Esophagus (tissue), 2 donors: Measurements from ENCODE around the gene PCNT. TPM values are rescaled to one million over a fixed set of nuclear protein-coding genes. Genes with fewer than 3 reads are reported as not detected.
"Not testable (repeated sequence)": the region's sequence is repeated elsewhere in the genome, so short reads cannot be mapped to it uniquely, and the experiment has no call there.

Experiments
- H3K27ac ChIP-seq, 2 donors: one replicate each; pipeline ENCODE4 v1.5.1; 2013; ENCODE audit warnings: low read depth in 2 of 2, mild to moderate bottlenecking in 2 of 2, inconsistent platforms in 1 of 2, low read length in 1 of 2, moderate library complexity in 1 of 2
- H3K27me3 ChIP-seq, 2 donors: one replicate each; pipeline ENCODE4 v1.6.1; 2013; ENCODE audit warnings: low read length in 2 of 2, control low read depth in 1 of 2, mild to moderate bottlenecking in 1 of 2; ENCODE audit not compliant: insufficient read depth in 2 of 2, control insufficient read depth in 1 of 2
- H3K36me3 ChIP-seq, 2 donors: one replicate each; pipeline ENCODE4 v1.6.1; 2013; ENCODE audit warnings: low read length in 1 of 2; ENCODE audit not compliant: control insufficient read depth in 2 of 2, insufficient read depth in 2 of 2
- H3K4me1 ChIP-seq, 2 donors: one replicate each; pipeline ENCODE4 v1.6.1; 2013; ENCODE audit warnings: low read length in 1 of 2; ENCODE audit not compliant: control insufficient read depth in 2 of 2, insufficient read depth in 2 of 2
- H3K4me3 ChIP-seq, 2 donors: one replicate each; pipeline ENCODE4 v1.5.1; 2013; ENCODE audit warnings: low read length in 2 of 2, mild to moderate bottlenecking in 2 of 2, low read depth in 1 of 2, moderate library complexity in 1 of 2
- H3K9me3 ChIP-seq, 2 donors: one replicate each; pipeline ENCODE4 v1.6.1; 2013; ENCODE audit warnings: mild to moderate bottlenecking in 2 of 2, low read depth in 1 of 2, low read length in 1 of 2, moderate library complexity in 1 of 2; ENCODE audit not compliant: control insufficient read depth in 2 of 2, insufficient read depth in 1 of 2
- WGBS, 2 donors: extraction: QIAGEN DNeasy Blood & Tissue Kit; methylation state at CpG; one replicate each; pipeline ENCODE4 v1.1.7; 2013; 5-methylcytosine and 5-hydroxymethylcytosine counted together
- polyA plus RNA-seq, 2 donors: library from polyadenylated mRNA; stranded (reverse); fragments of 200-250 nt; gene quantifications; one replicate each; pipeline ENCODE4 v1.2.3, GENCODE V29; 2013
- donor health status: healthy with polysubstance abuse.
- donor health status: Bipolar disorder and iron deficiency.

Gene PCNT
- polyA plus RNA-seq, 2 donors: 14.1 to 14.9 TPM

DNA sequence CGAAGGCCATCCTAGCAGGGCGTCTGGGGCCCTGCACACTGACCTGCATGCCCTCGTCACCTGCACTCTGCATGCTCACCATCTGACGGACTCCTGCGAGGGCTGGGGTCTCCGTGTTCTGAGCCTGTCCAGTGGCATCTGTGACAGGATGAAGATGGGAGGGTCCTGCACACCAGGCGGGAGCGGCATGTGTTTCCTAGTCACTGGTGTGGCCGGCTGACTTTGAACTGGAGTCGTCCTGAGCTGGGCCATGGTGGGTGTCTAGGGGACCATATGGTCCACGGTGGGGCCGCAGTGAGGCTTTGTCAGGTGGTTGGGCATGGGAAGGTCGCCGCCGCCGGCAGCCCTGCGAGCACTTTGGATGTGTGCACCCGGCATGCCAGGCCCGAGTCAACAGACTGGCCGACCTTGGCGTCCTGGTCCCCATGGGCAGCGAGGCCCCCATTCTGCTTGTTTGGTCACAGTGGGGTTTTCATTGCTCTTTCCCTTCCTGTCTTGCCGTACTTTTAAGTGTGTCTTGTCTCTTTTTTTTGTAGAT is 118.1 kb downstream of the PCNT start:
- no peak overlapping the region for H3K27ac ChIP-seq
- 96 to 97% methylated on average over 23 of the region's 23 CpGs for WGBS, 2 donors
- no peaks in the 10 kb centered on the region for H3K9me3 ChIP-seq
- no peaks in the 10 kb centered on the region for H3K27me3 ChIP-seq
- H3K36me3 ChIP-seq: peaks cover 12 to 49% of the 10 kb centered on the region in 2 donors
- H3K4me3 ChIP-seq: no peak overlapping the region
- no peaks in the 10 kb centered on the region for H3K4me1 ChIP-seq

- Histone ChIP-seq H3K4me3 (no peak overlapping the region), H3K36me3 (peaks cover 15 to 41% of the 10 kb centered on the region in 2 donors), H3K27ac (no peak overlapping the region), H3K27me3 (no peaks in the 10 kb centered on the region), H3K9me3 (peaks cover 0 to 3% of the 10 kb centered on the region in 2 donors), H3K4me1 (no peaks in the 10 kb centered on the region)
- WGBS, 2 donors: 83 to 84% methylated on average over 15 of the region's 15 CpGs
Measured at GRCh38 chr21:46442938-46443337, 119.0 kb downstream of the PCNT start.

GRCh38 chr21:46443910-46444309 is 120.0 kb downstream of the PCNT start:
- no peaks in the 10 kb centered on the region for H3K27me3 ChIP-seq
- H3K9me3 ChIP-seq: peaks cover 0 to 3% of the 10 kb centered on the region in 2 donors
- H3K4me1 ChIP-seq: no peaks in the 10 kb centered on the region
- no peak overlapping the region for H3K27ac ChIP-seq
- WGBS, 2 donors: 62 to 69% methylated on average over 8 of the region's 8 CpGs
- peaks cover 15 to 38% of the 10 kb centered on the region in 2 donors for H3K36me3 ChIP-seq
- no peak overlapping the region for H3K4me3 ChIP-seq

DNA sequence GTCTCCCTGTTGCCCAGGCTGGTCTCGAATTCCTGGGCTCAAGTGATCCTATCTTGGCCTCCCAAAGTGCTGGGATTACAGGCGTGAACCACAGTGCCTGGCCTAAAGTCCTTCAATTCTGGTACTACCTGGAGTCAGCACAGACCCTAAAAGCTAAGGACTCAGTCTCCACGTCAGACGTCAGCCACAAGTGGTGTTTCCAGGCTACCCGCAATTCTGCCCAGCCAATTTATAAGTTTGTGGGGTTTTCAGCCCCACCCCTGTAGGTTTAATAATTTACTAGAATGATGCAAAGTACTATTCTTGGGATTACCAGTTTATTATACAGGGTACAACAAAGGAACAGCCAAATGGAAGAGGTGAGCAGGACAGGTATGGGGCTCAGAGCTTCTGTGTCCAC is 124.2 kb downstream of the PCNT start:
- H3K36me3 ChIP-seq: peaks cover 5% of the 10 kb centered on the region in 2 donors
- WGBS, 2 donors: 94 to 98% methylated on average over 5 of the region's 5 CpGs
- no peaks in the 10 kb centered on the region for H3K27me3 ChIP-seq
- no peaks in the 10 kb centered on the region for H3K4me1 ChIP-seq
- H3K27ac ChIP-seq: no peak overlapping the region
- H3K9me3 ChIP-seq: peaks cover 0 to 3% of the 10 kb centered on the region in 2 donors
- H3K4me3 ChIP-seq: no peak overlapping the region

- not testable (repeated sequence) for H3K4me1 ChIP-seq, H3K4me3 ChIP-seq, H3K27me3 ChIP-seq, H3K36me3 ChIP-seq, H3K27ac ChIP-seq, H3K9me3 ChIP-seq
- WGBS, 2 donors: 95 to 96% methylated on average over 6 of the region's 6 CpGs
Measured at GRCh38 chr21:46448855-46449254, 124.9 kb downstream of the PCNT start.

DNA sequence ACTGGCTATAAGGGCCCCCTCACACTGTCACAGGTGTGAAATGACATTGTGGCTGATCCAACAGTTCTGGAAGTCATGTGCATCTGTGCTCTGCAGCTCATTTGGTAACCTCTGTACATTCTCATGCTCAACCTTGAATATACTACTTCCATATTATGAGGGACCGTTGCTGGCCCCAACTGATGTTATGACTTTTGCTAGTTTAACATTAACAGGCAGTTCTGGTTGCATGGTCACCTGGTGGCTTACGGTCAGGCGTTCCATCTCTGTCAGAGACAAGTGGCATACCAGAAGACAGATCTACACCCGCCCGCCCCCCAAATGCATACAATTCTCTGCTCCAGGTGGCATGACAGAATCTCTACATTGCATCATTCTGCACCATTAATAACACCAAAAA is 128.8 kb downstream of the PCNT start:
- Histone ChIP-seq H3K4me3 (no peak overlapping the region), H3K4me1 (peaks cover 3 to 12% of the 10 kb centered on the region in 2 donors), H3K27ac (no peak overlapping the region), H3K27me3 (no peaks in the 10 kb centered on the region), H3K9me3 (peaks cover 0 to 1% of the 10 kb centered on the region in 2 donors), H3K36me3 (peaks cover 0 to 2% of the 10 kb centered on the region in 2 donors)
- WGBS, 2 donors: 83 to 97% methylated on average over 5 of the region's 5 CpGs

GRCh38 chr21:46454142-46454541 is 130.2 kb downstream of the PCNT start:
- Histone ChIP-seq H3K36me3 (no peaks in the 10 kb centered on the region), H3K4me1 (peaks cover 3 to 16% of the 10 kb centered on the region in 2 donors), H3K9me3 (no peaks in the 10 kb centered on the region), H3K4me3 (no peak overlapping the region), H3K27ac (no peak overlapping the region), H3K27me3 (no peaks in the 10 kb centered on the region)
- 50 to 59% methylated on average over 3 of the region's 3 CpGs for WGBS, 2 donors

DNA sequence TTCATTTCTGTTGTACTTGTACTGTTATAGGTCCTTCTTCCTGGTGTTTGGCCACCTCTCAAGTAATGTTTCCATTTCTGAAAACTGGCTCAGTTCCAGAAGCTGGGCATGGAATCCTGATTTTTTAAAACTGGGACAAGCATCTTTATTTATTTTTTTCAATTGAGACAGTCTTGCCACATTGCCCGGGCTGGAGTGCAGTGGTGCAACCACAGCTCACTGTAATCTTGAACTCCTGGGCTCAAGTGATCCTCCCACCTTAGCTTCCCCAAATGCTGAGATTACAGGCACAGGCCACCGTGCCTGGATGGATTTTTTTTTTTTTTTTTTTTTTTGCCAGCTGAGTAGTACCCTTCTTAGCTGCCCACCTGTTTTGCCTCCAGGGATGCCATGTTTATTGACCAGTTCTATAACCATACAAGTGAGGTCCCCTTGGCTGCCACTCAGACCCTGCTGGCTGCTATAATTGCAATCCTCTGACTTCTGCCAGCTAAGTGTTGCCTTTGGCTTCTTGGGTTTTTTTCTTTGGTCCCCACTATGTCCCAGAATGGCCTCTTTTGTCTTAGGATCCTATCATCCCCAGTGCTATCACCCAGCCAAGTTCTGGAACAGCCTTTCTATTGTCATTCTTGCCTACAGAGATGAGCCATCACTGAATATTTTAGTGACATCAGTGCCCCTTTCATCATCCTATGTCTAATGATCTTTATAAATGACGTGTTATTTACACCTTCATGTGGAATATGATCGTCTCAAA is 130.9 kb downstream of the PCNT start:
- no peak overlapping the region for H3K27ac ChIP-seq
- WGBS, 2 donors: 76 to 83% methylated on average over 4 of the region's 4 CpGs
- H3K4me3 ChIP-seq: no peak overlapping the region
- H3K27me3 ChIP-seq: no peaks in the 10 kb centered on the region
- H3K4me1 ChIP-seq: peaks cover 3 to 18% of the 10 kb centered on the region in 2 donors
- no peaks in the 10 kb centered on the region for H3K36me3 ChIP-seq
- no peaks in the 10 kb centered on the region for H3K9me3 ChIP-seq

DNA sequence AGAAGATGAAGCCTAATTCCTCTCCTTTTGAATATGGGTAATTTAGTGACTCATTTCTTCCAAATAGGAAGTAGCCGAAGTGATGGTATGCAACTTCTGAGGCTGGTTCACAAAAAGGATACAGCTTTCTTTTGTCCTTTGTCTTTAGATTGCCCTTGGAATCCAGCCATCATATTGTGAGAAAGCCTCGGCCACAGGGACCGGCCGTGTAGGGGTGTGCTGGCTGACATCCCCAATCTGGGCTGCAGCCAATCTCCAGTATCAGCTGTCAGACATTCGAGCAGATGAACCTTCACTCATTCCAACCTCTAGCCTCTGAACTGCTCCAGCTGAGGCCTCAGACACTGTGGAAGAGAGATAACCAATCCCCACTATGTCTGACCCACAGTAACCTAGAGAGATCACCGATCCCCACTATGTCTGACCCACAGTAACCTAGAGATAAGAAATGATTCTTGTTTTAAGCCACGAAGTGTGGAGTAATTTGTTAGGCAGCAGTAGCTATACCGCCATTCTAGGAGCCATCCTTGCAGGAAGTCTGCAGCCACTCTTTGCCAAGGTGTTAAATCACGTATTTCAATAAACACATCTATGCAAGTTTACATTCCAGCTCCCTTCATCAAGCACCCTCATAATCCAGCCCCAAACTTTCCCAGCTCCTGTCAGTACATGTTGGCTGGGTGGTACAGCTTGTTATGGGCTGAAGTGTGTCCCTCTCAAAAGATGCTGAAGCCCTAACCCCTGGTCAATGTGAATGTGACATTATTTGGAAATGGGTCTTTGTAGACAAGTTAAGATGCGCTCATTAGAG is 131.8 kb downstream of the PCNT start:
- Histone ChIP-seq H3K4me1 (peaks cover 3 to 18% of the 10 kb centered on the region in 2 donors), H3K36me3 (no peaks in the 10 kb centered on the region), H3K4me3 (no peak overlapping the region), H3K27ac (peak overlapping the region in 1 of 2 donors; percentile 45), H3K27me3 (no peaks in the 10 kb centered on the region), H3K9me3 (no peaks in the 10 kb centered on the region)
- WGBS, 2 donors: 39 to 54% methylated on average over 10 of the region's 10 CpGs
